GM19240 (cell line): Measurements from ENCODE around the gene LRRC37B.
"Not testable (repeated sequence)": the region's sequence is repeated elsewhere in the genome, so short reads cannot be mapped to it uniquely, and the experiment has no call there.

ENCODE experiments used
- DNase-seq: peaks from one replicate; pipeline ENCODE4 v3.0.0; 2011; ENCODE audit warnings: low spot score; ENCODE audit not compliant: insufficient read length

The LRRC37B gene

DNA sequence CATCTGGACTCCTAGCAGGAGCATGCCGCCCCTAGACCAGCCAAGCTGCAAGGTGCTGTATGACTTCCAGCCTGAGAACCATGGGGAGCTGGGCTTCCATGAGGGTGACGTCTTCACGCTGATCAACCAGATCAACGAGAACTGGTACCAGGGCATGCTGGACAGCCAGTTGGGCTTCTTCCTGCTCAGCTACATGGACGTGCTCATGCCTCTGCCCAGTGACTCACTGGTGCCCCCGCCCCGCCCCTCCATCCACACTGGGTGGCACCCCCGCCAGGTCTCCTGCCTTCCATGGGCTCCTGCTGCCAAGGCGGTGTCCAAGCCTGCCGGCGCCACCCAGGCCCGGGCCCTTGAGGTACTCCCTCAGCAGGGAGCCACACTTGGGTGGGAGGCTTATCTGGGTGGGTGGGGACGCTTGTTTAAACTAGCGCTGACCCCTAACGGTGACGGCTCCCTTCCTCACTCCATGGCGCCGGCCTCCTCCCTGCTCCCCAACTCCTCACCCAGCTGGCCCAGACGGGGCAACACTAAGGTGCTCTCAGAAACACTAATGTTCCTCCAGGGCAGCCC is 34.2 kb downstream of the LRRC37B start:
- DNase-seq: not testable (repeated sequence)

DNA sequence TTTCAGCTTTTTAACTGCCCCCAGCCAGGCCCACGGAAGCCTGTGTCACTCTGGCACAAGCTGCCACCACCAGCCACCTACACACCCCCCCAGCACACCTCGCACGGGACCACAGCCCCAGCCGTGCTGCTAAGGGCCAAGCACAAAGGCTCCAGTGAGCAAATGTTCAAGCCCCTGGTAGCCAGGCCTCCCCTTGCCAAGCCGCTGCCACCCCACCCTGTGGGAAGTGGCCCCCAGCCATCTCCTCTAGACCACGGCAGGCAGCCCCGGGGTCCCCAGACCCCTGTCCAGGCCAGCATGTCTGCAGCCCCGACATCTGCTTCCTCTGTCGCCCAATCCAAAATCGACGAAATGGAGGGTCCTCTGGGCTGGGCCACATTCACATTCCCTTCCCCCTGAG is 35.1 kb downstream of the LRRC37B start:
- DNase-seq: not testable (repeated sequence)

DNA sequence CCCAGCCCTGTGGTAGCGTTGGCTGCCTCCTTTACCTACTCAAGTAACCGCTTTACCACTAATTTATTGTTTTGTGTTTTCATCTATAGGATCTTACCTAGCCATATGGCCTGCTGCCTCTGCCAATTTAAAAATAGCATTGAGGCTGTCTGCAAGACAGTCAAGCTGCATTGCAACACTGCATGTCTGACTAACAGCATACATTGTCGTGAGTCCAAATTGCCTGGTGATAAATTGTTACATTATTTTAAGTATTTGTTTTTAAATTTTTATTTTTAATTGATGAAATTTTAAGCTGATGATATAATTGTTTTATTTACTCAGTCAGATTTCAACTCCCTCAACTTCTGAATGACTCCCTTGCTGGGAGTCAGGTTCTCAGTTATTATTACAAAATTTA is 38.4 kb downstream of the LRRC37B start:
- not testable (repeated sequence) for DNase-seq

DNA sequence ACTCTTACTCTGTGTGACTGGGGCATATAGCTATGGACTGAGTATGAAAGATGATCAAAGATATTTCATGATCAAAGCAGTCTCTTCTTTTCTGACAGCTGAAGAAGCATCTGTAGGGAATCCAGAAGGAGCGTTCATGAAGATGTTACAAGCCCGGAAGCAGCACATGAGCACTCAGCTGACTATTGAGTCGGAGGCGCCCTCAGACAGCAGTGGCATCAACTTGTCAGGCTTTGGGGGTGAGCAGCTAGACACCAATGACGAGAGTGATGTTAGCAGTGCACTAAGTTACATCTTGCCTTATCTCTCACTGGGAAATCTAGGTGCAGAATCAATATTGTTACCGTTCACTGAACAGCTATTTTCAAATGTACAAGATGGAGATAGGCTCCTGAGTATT is 40.5 kb downstream of the LRRC37B start:
- DNase-seq: not testable (repeated sequence)

DNA sequence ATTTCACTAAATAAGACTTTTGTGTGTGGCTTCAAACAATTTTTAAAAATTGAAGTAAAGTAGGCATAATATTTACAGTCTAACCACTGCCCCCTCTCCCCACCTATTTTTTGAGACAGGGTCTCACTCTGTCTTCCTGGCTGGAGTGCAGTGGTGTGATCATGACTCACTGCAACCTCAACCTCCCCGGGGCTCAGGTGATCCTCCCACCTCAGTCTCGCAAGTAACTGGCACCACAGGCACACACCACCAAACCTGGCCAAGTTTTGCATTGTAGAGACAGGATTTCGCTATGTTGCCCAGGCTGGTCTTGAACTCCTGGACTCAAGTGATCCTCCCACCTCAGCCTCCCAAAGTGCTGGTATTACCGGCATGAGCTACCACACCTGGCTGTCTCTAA is 47.8 kb downstream of the LRRC37B start:
- DNase-seq: not testable (repeated sequence)

DNA sequence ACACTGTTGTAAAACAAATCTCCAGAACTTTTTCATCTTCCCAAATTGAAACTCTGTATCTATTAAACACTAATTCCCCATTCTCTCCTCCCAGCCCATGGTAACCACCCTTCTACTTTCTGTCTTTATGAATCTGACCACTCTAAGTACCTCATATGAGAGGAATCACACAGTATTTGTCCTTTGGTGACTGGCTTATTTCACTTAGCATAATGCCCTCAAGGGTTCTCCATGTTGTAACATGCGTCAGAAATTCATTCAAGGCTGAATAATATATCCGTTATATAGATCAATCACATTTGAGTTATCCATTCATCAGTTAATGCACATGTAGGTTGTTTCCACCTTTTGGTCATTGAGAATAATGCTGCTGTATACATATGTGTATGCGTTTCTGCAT is 48.2 kb downstream of the LRRC37B start:
- not testable (repeated sequence) for DNase-seq

DNA sequence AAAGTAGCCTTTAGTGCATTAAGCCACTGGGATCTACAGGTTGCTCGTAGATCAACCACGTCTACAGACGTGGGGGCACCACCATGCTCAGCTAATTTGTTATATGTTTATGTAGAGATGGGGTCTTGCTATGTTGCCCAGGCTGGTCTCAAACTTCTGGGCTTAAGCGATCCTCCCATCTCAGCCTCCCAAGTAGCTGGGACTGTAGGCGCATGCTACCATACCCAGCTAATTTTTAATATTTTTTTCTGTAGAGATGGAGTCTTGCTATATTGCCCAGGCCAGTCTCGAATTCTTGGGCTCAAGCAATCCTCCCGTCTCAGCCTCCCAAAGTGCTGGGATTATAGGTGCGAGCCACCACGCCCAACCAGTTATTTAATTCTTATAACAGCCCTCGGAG is 49.3 kb downstream of the LRRC37B start:
- not testable (repeated sequence) for DNase-seq

DNA sequence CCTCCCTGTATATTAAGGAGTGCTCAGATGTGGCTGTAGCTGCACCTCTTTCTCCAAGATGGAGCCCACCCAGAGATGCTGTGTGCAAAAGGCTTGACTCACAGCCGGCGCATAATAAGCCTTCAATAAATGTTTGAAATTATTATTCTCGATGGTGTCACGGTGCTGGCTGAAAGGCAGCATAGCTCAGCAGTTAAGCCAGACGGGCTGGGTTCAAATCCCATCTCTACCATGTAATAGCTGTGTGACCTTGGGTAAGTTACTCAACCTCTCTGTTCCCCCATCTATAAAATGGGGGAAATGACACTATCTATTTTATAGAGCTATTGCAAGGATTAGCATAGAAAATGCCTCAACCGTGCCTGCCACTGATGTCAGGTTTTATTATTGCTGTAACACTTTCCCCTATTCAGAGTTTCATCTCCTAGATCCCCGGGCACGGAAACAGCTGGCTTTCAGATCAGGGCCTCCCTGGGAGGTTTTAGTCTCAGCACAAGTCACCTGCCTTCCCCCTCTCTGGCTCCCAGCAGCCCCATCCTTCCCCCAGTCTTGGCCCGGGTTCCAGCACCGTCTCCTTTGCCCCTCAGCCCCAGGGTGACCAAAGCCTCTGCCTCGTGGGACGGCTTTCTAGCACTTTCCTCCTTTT is 50.4 kb downstream of the LRRC37B start:
- not testable (repeated sequence) for DNase-seq

DNA sequence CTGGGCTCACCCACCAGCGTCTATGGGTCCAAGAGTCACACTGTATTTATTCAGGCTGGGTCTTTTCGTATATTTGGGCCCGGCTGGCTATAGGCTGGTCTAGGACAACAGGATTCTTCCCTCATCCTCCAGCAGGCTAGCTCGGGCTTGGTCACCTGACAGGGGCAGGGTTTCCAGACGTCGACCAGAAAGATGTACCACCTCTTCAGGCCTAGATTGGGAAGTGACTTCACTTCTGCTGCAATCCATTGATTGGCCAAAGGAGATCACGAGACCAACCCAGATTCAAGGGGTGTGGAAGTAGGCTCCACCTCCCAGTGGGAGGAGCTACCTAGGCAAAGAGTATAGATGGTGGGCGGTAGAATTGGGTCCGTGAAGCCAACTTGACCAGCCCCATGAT is 53.5 kb downstream of the LRRC37B start:
- not testable (repeated sequence) for DNase-seq

DNA sequence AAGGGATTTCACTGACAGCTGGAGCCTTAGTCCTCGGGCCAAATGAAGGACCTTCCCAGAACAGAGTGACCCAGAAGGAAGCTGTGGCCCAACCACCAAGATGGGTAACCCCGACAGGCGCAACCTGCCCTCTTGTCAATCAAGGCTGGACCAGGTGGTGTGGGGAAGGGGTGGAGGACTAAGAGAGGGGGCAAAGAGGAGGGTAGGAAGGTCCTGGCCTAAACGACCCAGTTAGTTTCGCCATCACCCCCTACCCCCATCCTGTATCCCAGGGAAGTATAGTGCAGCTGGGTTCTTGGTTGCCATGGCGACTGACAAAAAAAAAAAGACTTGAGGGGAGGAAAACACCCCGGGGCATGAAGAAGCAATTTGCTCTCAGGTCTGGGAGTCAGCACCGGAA is 54.7 kb downstream of the LRRC37B start:
- not testable (repeated sequence) for DNase-seq

DNA sequence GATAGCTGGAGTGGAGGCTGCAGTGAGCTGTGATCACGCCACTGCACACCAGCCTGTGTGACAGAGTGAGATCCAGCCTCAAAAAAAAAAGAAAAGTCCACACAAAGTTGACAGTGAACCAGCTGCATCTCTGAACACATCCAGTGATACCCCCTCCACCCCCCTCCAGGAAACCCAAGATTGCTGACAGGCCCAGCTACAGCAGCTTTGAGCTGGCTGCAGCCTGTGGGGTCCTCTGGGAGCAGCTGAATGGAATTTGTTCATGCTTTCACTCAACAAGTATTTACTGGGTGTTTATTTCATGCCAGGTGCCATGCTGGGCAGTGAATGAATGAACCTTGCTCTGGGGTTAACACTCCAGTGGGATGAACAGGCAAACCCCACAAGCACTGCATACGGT is 56.9 kb downstream of the LRRC37B start:
- not testable (repeated sequence) for DNase-seq

DNA sequence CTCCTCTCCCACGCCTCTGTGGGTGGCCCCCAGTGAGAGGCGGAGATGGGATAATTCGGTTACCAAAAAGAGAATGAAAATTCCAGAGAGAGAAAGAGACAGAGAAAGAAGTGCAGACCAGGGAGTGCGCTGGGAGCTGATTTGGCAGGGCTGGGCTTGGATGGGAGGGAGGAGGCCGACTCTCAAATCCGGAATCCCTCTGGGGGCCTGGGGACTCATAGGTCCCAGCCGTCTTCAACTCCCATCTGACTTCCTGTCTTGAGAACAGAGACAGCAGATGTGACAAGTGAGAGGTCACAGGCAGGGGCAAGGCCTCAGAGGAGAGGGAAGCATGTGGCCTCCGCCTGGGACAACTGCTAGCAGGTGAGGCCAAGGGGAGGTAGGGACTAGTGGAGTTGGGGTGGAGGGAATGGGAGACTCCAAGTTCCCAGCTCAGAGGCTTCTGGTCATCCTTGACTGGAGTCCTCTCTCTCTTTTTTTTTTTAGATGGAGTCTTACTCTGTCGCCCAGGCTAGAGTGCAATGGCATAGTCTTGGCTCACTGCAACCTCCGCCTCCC is 59.0 kb downstream of the LRRC37B start:
- DNase-seq: not testable (repeated sequence)

DNA sequence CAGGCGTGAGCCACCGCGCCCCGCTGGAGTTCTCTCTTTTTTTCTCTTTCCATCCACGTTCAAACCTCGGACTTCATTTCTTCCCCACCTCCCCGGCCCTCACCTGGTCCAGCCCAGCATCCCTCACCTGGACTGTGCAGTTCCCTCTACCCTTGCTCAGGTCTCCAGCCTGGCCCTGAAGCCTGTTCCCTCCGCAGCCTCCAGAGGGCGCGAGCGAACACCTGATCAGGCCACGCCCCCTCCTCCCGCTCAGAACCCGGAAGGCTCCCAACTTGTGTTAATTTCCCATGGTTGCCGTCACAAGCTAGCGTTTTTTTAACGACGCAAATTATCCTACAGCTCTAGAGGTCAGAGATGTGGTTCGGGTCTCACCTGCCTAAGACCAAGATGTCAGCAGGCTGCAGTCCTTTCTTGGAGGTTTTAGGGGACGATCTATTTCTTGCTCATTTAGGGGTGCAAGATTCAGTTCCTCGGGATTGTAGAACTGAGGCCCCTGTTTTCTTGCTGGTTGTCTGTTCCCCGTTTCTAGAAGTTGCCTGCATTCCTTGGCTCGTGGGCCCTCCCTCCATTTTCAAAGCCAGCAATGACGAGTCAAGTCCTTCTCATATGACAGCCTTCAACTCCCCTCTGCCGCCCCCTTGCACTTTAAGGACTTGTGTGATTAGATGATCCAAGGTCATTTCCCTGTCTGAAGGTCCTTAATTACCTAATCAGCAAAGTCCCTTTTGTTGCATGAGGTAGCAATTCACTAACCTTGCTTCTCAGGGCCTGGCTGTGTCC is 59.9 kb downstream of the LRRC37B start:
- not testable (repeated sequence) for DNase-seq

DNA sequence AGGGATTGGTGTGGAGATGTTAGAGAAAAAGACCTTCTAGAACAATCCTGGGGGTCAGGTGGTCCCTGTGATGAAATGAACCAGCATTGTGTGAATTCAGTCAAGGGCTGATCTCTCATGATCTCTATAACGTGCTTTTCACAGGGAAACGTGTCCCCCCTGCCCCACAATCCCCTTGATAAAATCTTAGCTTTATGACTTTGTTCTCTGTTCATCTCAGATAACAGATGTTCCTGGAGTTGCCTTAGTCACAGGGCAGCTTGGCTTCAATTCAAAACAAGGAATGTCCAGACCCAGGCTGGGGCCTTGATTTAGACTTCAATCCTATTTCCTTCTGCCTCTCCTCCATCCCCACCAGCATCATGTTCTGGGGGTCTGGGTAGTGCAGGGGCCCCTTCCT is 61.9 kb downstream of the LRRC37B start:
- not testable (repeated sequence) for DNase-seq

DNA sequence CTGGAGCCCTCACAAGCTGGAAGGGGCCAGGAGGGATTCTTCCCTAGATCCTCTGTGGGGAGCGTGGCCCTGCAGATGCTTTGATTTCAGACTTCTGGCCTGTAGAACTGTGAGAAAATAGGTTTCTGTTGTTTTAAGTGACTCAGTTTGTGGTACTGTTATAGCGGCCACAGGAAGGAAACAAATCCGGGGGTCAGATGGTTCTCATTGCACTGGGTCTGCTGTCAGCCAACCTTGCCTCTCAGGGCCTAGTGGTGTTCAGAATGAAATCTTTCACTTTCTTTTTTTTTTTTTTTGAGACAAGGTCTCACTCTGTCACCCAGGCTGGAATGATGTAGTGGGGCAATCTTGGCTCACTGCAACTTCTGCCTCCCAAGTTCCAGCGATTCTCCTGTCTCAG is 64.8 kb downstream of the LRRC37B start:
- not testable (repeated sequence) for DNase-seq

DNA sequence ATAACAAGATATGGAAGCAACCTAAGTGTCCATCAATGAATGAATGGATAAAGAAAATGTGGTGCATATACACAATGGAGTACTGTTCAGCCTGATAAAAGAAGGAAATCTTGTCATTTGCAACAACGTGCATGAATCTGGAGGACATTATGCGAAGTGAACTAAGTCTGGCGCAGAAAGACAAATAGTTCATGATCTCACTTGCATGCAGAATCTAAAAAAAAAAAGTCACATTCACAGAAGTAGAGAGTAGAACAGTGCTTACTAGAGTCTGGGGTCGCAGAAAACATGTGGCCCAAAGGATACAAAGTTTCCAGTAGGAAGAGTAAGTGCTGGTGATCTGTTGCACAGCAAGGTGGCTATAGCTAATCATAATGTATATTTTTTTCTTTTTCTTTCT is 65.9 kb downstream of the LRRC37B start:
- DNase-seq: not testable (repeated sequence)

DNA sequence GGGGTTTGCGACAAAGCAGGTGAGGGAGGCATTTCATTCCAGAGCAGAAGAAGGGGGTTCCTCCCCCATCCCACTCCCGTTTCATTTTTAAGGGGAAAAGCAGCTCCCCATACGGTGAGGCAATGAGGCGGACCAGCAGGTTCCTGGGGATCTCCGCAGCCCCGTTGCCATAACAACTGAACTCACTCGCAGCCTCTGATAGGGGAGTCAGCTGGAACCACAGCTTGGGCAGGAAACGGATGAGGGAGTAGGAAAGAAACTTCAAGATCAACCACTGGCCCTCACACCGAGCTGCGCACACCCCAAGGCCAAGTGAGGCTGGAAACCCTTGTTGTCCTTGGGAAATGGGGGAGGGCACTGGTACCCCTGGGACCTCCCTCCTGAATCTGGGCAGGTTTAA is 72.6 kb downstream of the LRRC37B start:
- peak; percentile 67 for DNase-seq

DNA sequence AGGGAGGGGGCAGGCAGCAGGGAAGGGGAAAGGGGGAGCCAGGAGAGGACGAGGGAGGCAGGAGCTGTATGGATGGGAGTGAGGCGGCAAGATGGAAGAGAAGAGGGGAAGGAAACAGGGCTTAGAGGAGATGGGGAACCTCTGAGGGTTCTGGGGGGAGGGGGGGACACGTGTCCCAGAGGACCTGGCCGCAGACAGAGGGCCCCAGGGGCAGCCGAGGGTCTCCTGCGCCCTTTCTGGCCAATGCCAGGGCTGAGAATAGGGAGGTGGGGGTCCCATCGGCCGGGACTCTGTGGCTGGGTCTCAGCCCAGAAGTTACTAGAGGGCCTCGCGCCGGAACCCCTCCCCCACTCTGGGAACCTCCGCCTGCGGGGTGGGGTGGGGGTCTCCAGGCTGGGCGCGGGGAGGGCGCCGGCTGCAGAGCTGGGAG is 76.4 kb downstream of the LRRC37B start:
- not testable (repeated sequence) for DNase-seq

DNA sequence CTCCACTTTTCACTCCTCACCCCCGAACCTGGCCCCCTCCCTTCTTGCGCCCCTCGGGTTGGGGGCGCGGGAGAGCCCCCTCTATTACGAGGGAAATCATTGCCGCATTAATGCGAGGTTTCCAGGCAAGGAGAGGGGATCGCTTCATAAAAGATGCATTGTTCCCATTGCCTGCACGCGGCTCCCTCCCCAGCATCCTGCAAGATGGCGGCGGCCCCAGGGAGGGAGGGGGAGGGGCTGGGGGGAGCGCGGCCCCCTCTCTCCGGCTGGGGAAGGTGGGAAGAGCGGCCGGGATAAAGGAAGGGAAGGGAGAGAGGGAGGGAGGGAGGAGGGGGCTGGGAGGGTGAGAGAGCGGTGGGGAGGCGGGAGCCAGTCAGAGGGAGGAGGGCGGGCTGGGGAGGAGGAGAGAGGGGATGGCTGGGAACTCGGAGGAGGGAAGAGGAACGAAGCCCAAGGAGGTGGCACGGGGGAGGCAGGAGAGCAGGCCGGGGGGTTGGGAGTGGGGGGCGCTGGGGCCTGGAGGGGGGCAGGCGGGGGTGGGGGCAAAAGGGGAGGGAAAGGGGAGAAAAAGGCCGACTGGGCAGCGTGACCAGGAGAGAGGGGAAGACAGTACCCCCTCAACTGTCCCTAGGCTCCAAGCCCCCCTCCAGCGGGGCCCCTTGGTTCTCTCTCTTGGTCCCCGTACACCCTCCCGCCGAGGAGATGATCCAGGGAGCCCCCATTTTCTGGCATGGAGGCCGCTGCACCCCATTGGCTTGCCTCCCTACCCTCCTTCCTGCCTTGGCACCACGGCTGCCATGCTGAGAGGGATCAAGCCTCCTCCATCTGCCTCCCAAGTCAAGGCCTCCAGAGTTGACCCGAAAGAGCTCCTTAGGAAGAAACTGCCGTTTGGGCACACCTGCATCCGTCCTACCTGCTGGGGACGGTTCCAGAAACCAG is 77.1 kb downstream of the LRRC37B start:
- not testable (repeated sequence) for DNase-seq

DNA sequence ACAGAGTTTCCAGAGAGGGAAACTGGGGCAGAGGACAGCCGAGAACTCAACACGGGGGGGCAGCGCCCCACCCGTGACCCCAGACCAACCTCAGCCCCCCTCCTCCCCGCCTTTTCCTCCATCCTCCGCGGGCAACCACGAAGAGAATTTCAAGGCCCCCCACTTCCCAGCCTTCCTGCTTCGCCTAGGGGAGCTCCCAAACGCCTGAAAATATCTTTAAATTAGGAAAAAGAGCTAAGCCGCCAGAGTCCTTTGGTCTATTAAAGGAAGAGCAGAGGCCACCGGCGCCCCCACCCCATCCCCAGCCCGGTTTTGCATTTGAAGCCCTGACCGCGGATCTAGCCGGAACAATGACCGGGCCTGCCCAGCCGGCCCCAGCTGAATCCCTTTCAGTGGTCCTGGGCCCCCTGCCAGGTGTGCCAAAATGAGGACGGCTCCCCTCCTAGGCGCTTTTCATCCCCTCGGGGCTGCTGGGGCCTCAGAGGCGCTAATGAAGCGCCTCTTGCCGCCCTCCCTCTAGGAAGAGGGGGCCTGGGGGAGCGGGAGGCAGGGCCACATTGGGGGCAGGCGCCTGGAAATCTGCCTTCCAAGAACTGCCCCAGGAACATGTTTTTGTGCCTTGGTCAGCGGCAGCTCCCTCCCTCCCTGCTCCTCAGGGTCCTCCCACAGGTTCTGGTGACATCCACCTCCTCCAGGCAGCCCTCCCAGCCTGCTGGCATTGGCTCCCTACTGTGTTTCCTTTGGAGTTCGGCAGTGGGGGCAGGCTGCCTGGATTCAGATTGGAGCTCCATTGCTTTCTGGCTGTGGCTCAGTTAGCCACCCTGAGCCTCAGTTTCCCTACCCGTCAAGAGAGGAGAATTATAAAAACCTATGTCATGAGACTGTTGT is 78.0 kb downstream of the LRRC37B start:
- not testable (repeated sequence) for DNase-seq
